OCI-LY7 (cell line): Measurements from ENCODE around the gene ANKRD13A. TPM values are rescaled to one million over a fixed set of nuclear protein-coding genes. Genes with fewer than 3 reads are reported as not detected.

ENCODE experiments used
- BruUV-seq: library from RNA; stranded (reverse); fragments of 400-500 nt; replicated peaks from 2 replicates; lab custom pipeline; 2021; lab: Mats Ljungman, UMichigan
- CTCF ChIA-PET: fragments of 300-600 bp; sonication (Branson Sonifier 250); formaldehyde crosslinking; loops from one replicate; lab custom pipeline; 2022; ENCODE audit warnings: antibody characterized with exemption; ENCODE audit not compliant: unreplicated experiment; lab: Charles Lee
- POLR2A ChIA-PET: fragments of 300-600 bp; sonication (Branson Sonifier 250); formaldehyde crosslinking; loops from one replicate; lab custom pipeline; 2022; ENCODE audit warnings: antibody characterized with exemption; lab: Charles Lee
- DNase-seq: peaks from one replicate; pipeline ENCODE4 v3.0.0-alpha.2; 2015; ENCODE audit warnings: low spot score
- H2AFZ ChIP-seq: fragments of 200-600 bp; sonication (generic), shearing (Covaris generic); 2 replicates; pipeline ENCODE4 v1.6.1; 2014; ENCODE audit warnings: mild to moderate bottlenecking, antibody characterized with exemption, low read length, moderate library complexity
- H3K27ac ChIP-seq: fragments of 200-600 bp; sonication (generic); 2 replicates; pipeline ENCODE4 v1.5.1; 2014; ENCODE audit warnings: mixed run types, low read depth, mild to moderate bottlenecking, moderate library complexity, low read length, inconsistent platforms; ENCODE audit not compliant: poor library complexity, severe bottlenecking
- H3K36me3 ChIP-seq: fragments of 200-600 bp; sonication (generic); 2 replicates; pipeline ENCODE4 v1.6.1; 2014; ENCODE audit warnings: mild to moderate bottlenecking, antibody characterized with exemption, low read length, moderate library complexity, mixed read lengths; ENCODE audit not compliant: insufficient read depth
- H3K4me1 ChIP-seq: fragments of 200-600 bp; sonication (generic); 2 replicates; pipeline ENCODE4 v1.5.1; 2014; ENCODE audit warnings: mild to moderate bottlenecking, low read length; ENCODE audit not compliant: insufficient read depth, poor library complexity, severe bottlenecking
- H3K4me2 ChIP-seq: fragments of 200-600 bp; sonication (generic); 2 replicates; pipeline ENCODE4 v1.6.1; 2014; ENCODE audit warnings: mild to moderate bottlenecking, low read length
- H3K4me3 ChIP-seq: fragments of 200-600 bp; sonication (generic); 2 replicates; pipeline ENCODE4 v1.5.1; 2014; ENCODE audit warnings: mild to moderate bottlenecking, low read depth, low read length; ENCODE audit not compliant: poor library complexity, severe bottlenecking
- H3K79me2 ChIP-seq: fragments of 200-600 bp; sonication (generic); 2 replicates; pipeline ENCODE4 v1.6.1; 2016; ENCODE audit warnings: low read depth, mild to moderate bottlenecking, low read length, moderate library complexity, mixed read lengths; ENCODE audit not compliant: insufficient read depth
- H3K9me2 ChIP-seq: fragments of 200-600 bp; sonication (generic); 2 replicates; pipeline ENCODE4 v1.6.1; 2016; ENCODE audit warnings: mild to moderate bottlenecking, low read length, mixed read lengths; ENCODE audit not compliant: insufficient read depth
- H3K9me3 ChIP-seq: fragments of 200-600 bp; sonication (generic); 2 replicates; pipeline ENCODE4 v1.6.1; 2014; ENCODE audit warnings: mild to moderate bottlenecking, mixed run types, low read length, mixed read lengths
- H4K20me1 ChIP-seq: fragments of 200-600 bp; sonication (generic); 2 replicates; pipeline ENCODE4 v1.6.1; 2014; ENCODE audit warnings: mild to moderate bottlenecking, antibody characterized with exemption, low read length, moderate library complexity, mixed read lengths; ENCODE audit not compliant: insufficient read depth
- CTCF ChIP-seq: fragments of 200-600 bp; sonication (generic); conservative IDR thresholded peaks from 2 replicates; pipeline ENCODE4 v1.5.1; 2014; ENCODE audit warnings: mild to moderate bottlenecking, antibody characterized with exemption, low read length, moderate library complexity, mixed read lengths
- EZH2phosphoT487 ChIP-seq: fragments of 200-600 bp; sonication (generic); IDR thresholded peaks from 2 replicates; pipeline ENCODE4 v1.6.1; 2018; ENCODE audit warnings: low read depth, borderline replicate concordance, mild to moderate bottlenecking, mixed run types, antibody characterized with exemption, low read length, moderate library complexity, mixed read lengths
- intact Hi-C: fragments of 100-400 bp; cut with micrococcal nuclease; formaldehyde crosslinking; loops from one replicate; pipeline ENCODE4 v1.10.0; 2022; ENCODE audit not compliant: unreplicated experiment
- total RNA-seq, 2 experiments: library from RNA; depleted of rRNA in 1 of 2; stranded (reverse); fragments of >200 nt in 1 of 2; shearing (Covaris generic) in 1 of 2; gene quantifications; 2 replicates each; pipeline ENCODE4 v1.2.3, GENCODE V29; 2014 to 2022

ANKRD13A gene
- total RNA-seq, 2 experiments from 2014 or later = 140 to 216 TPM

- no peak for DNase-seq
- H3K4me2 ChIP-seq = no peak overlapping the region
- no TSS peak for BruUV-seq
- no peaks in the 10 kb centered on the region for H3K79me2 ChIP-seq
- no peaks in the 10 kb centered on the region for H4K20me1 ChIP-seq
- H3K4me3 ChIP-seq = no peak overlapping the region
- peaks cover under 1% of the 10 kb centered on the region for H3K4me1 ChIP-seq
- POLR2A ChIA-PET = interaction anchor here (1.3 kb wide), 1 partner anchor 46 kb away, joined by 4 read pairs; the partner anchor contains the start of gene ANKRD13A
- H3K9me2 ChIP-seq = no peaks in the 10 kb centered on the region
- TF ChIP-seq EZH2phosphoT487 (no peak), CTCF (no peak)
- intact Hi-C loops = no loop called here
- no peak overlapping the region for H2AFZ ChIP-seq
- H3K27ac ChIP-seq = no peak overlapping the region
- peaks cover 95% of the 10 kb centered on the region for H3K36me3 ChIP-seq
- CTCF ChIA-PET = no interaction called here
- no peaks in the 10 kb centered on the region for H3K9me3 ChIP-seq
These were observed 46.4 kb upstream of the ANKRD13A start for GRCh38 chr12:109952873-109953272.

GRCh38 chr12:109953656-109954055, 45.6 kb upstream of the ANKRD13A start:
- ChIA-PET POLR2A (interaction anchor here (0.6 kb wide), 1 partner anchor 408 kb away, joined by 4 read pairs; no protein-coding TSS in a partner anchor), CTCF (interaction anchor here (0.6 kb wide), 1 partner anchor 46 kb away, joined by 9 read pairs; the partner anchor contains the start of gene ANKRD13A)
- H3K27ac ChIP-seq = no peak overlapping the region

More at GRCh38 chr12:109953656-109954055, 45.6 kb upstream of the ANKRD13A start:
- DNase-seq = no peak
- Histone ChIP-seq H4K20me1 (no peaks in the 10 kb centered on the region), H3K79me2 (no peaks in the 10 kb centered on the region), H2AFZ (no peak overlapping the region), H3K36me3 (peaks cover 94% of the 10 kb centered on the region), H3K4me2 (no peak overlapping the region), H3K4me3 (no peak overlapping the region), H3K4me1 (no peaks in the 10 kb centered on the region), H3K9me2 (no peaks in the 10 kb centered on the region), H3K9me3 (no peaks in the 10 kb centered on the region)
- intact Hi-C loops = no loop called here
- no peak for TF ChIP-seq CTCF
- TF ChIP-seq EZH2phosphoT487 = no peak
- BruUV-seq = no TSS peak
